GM12878 (cell line): ENCODE data around the gene YTHDF2. TPM values are rescaled to one million over a fixed set of nuclear protein-coding genes. Genes with fewer than 3 reads are reported as not detected.

ENCODE experiments used
- ATAC-seq: fragments of 200-7000 bp; cut with Tn5 transposase; 3 replicates; pipeline ENCODE4 v1.9.1; 2020; ENCODE audit warnings: mild to moderate bottlenecking, moderate library complexity
- Bru-seq: library from RNA; stranded (reverse); fragments of 400-500 nt; gene quantifications from one replicate; lab custom pipeline; 2021; lab: Mats Ljungman, UMichigan
- BruChase-seq, 2 experiments: library from RNA; stranded (reverse); fragments of 400-500 nt; gene quantifications; one replicate each; lab custom pipeline; 2021; lab: Mats Ljungman, UMichigan
- BruUV-seq: library from RNA; stranded (reverse); fragments of 400-500 nt; replicated peaks from 2 replicates; lab custom pipeline; 2021; lab: Mats Ljungman, UMichigan
- CTCF ChIA-PET: fragments of 300-600 bp; sonication (Branson Sonifier 250); formaldehyde crosslinking; extraction: SDS; loops from one replicate; lab custom pipeline; 2021; ENCODE audit warnings: inconsistent platforms; lab: Yijun Ruan, JAX
- POLR2A ChIA-PET: fragments of 350-600 bp; formaldehyde crosslinking; extraction: SDS; loops from one replicate; lab custom pipeline; 2021; ENCODE audit warnings: inconsistent platforms; lab: Charles Lee
- RAD21 ChIA-PET: fragments of 300-600 bp; sonication (Branson Sonifier 250); formaldehyde crosslinking; loops from one replicate; lab custom pipeline; 2023; ENCODE audit warnings: antibody characterized with exemption; ENCODE audit not compliant: unreplicated experiment; lab: Charles Lee
- SMC1A ChIA-PET: fragments of 300-600 bp; sonication (Branson Sonifier 250); formaldehyde crosslinking; loops from one replicate; lab custom pipeline; 2023; ENCODE audit not compliant: unreplicated experiment, uncharacterized antibody; lab: Charles Lee
- DNase-seq: peaks from one replicate; pipeline ENCODE4 v3.0.0-alpha.2; 2011; ENCODE audit warnings: low read depth, low spot score
- FAIRE-seq: peaks from 3 replicates; lab custom pipeline; 2011; peaks lifted over from hg19 to GRCh38; lab: Jason Lieb, UNC
- H2AFZ ChIP-seq: 2 replicates; pipeline ENCODE4 v1.6.0; 2011; ENCODE audit warnings: low read depth, low read length, control low read depth; ENCODE audit not compliant: control insufficient read depth
- H3K27ac ChIP-seq: 2 replicates; pipeline ENCODE4 v1.5.1; 2011; ENCODE audit warnings: control low read depth; ENCODE audit not compliant: control insufficient read depth, insufficient read depth
- H3K27me3 ChIP-seq, 2 experiments: replicated peaks in 1 of 2; 2 replicates each; pipeline versions ENCODE4 v1.6.0 to v1.6.1; 2011; ENCODE audit warnings: low read length in 1 of 2; ENCODE audit not compliant: control insufficient read depth in 2 of 2, insufficient read depth in 2 of 2
- H3K36me3 ChIP-seq, 2 experiments: 2 replicates each; pipeline ENCODE4 v1.5.1; 2011; ENCODE audit warnings: low read length in 1 of 2; ENCODE audit not compliant: control insufficient read depth in 2 of 2, insufficient read depth in 2 of 2
- H3K4me1 ChIP-seq: 2 replicates; pipeline ENCODE4 v1.6.1; 2011; ENCODE audit warnings: mild to moderate bottlenecking, low read length, moderate library complexity, mixed read lengths; ENCODE audit not compliant: control insufficient read depth, insufficient read depth
- H3K4me2 ChIP-seq: 2 replicates; pipeline ENCODE4 v1.6.0; 2011; ENCODE audit warnings: control low read depth; ENCODE audit not compliant: control insufficient read depth, insufficient read depth
- H3K4me3 ChIP-seq: fragments of 200-600 bp; sonication (generic); 2 replicates; pipeline ENCODE4 v1.5.1; 2016
- H3K79me2 ChIP-seq: 2 replicates; pipeline ENCODE4 v1.6.0; 2011; ENCODE audit warnings: low read length; ENCODE audit not compliant: control insufficient read depth, insufficient read depth
- H3K9ac ChIP-seq: 2 replicates; pipeline ENCODE4 v1.8.0; 2011; ENCODE audit warnings: low read length, control low read depth, mixed read lengths; ENCODE audit not compliant: control insufficient read depth, insufficient read depth
- H3K9me3 ChIP-seq: replicated peaks from 3 replicates; pipeline ENCODE4 v1.5.1; 2011; ENCODE audit warnings: mild to moderate bottlenecking, low read length; ENCODE audit not compliant: control insufficient read depth, insufficient read depth
- H4K20me1 ChIP-seq: 2 replicates; pipeline ENCODE4 v1.6.0; 2011; ENCODE audit not compliant: control insufficient read depth, insufficient read depth
- BCLAF1 ChIP-seq: fragments of 450-650 bp; IDR thresholded peaks from 2 replicates; pipeline ENCODE4 v1.6.1; 2017; ENCODE audit warnings: antibody characterized with exemption, mild to moderate bottlenecking, moderate library complexity
- BMI1 ChIP-seq: fragments of 450-650 bp; IDR thresholded peaks from 2 replicates; pipeline ENCODE4 v1.6.1; 2016; ENCODE audit warnings: mild to moderate bottlenecking, moderate library complexity, borderline replicate concordance
- CREB1 ChIP-seq: IDR thresholded peaks from 2 replicates; pipeline ENCODE4 v1.6.1; 2012; ENCODE audit warnings: low read depth, mild to moderate bottlenecking, inconsistent platforms
- E4F1 ChIP-seq: fragments of 450-650 bp; IDR thresholded peaks from 2 replicates; pipeline ENCODE4 v1.6.1; 2018; ENCODE audit warnings: borderline replicate concordance, mild to moderate bottlenecking; ENCODE audit not compliant: partially characterized antibody
- POLR2A ChIP-seq: IDR thresholded peaks from 2 replicates; pipeline ENCODE4 v1.6.1; 2011; ENCODE audit warnings: low read depth, mild to moderate bottlenecking, low read length
- SMAD1 ChIP-seq: fragments of 450-650 bp; IDR thresholded peaks from 2 replicates; pipeline ENCODE4 v1.6.1; 2018; ENCODE audit warnings: mild to moderate bottlenecking, low read depth; ENCODE audit not compliant: partially characterized antibody
- WGBS: methylation state at CpG from one replicate; pipeline ENCODE4 v1.1.6; 2016; ENCODE audit warnings: low lambda C conversion rate; ENCODE audit not compliant: insufficient replicate concordance, insufficient coverage; ENCODE audit errors: missing lambda C conversion rate; 5-methylcytosine and 5-hydroxymethylcytosine counted together
- in situ Hi-C: fragments of 300-500 bp; cut with MboI; formaldehyde crosslinking; loops from 9 replicates; pipeline ENCODE4 v1.14.3; 2018; ENCODE audit warnings: mixed read lengths
- intact Hi-C: fragments of 100-400 bp; cut with micrococcal nuclease; formaldehyde crosslinking; loops from one replicate; pipeline ENCODE4 v1.14.2; 2022; ENCODE audit not compliant: unreplicated experiment
- long read RNA-seq, 2 experiments: library from polyadenylated mRNA; unstranded; transcript quantifications; one replicate each; pipeline ENCODE4 v2.0.0, GENCODE V29; 2019 to 2020
- polyA minus RNA-seq, 3 experiments: library from RNA; depleted of rRNA, polyadenylated mRNA; stranded (reverse); fragments of >200 nt; gene quantifications; 2 replicates each; pipeline ENCODE4 v1.2.3, GENCODE V29; 2011
- polyA plus RNA-seq, 11 experiments: library from polyadenylated mRNA; depleted of rRNA in 4 of 11; unstranded in 6 of 11; stranded (reverse) in 5 of 11; fragments of >200 nt; fragmentation: Nextera tagmentation in 4 of 11; fragmentation: Illumina TruSeq in 1 of 11; extraction: Ambion mirVana in 4 of 11; extraction: Trizol in 1 of 11; gene quantifications; 1 replicate in 1 of 11; 2 replicates in 10 of 11; pipeline versions ENCODE4 v1.2.1 to v1.2.3, GENCODE V29; 2011 to 2016; ENCODE audit warnings: inconsistent platforms in 2 of 11, missing spikeins in 2 of 11, low read depth in 1 of 11
- total RNA-seq, 4 experiments: library from RNA; depleted of rRNA in 3 of 4; stranded (reverse); fragments of >200 nt in 3 of 4; fragmentation: Illumina TruSeq in 1 of 4; extraction: Trizol in 1 of 4; gene quantifications; 2 replicates each; pipeline versions ENCODE4 v1.2.1 to v1.2.3, GENCODE V29; 2013 to 2021

The YTHDF2 gene
- 57.0 and 59.0 TPM in 2 replicates for total RNA-seq (2013; cell fraction: nucleolus; rRNA removed)
- total RNA-seq (2014; rRNA removed): 56.9 and 57.8 TPM in 2 replicates
- 61.8 and 64.1 TPM in 2 replicates for total RNA-seq (2014; rRNA removed; fragmentation: Illumina TruSeq; extraction: Trizol)
- 83.6 and 84.2 TPM in 2 replicates for total RNA-seq (2021)
- polyA plus RNA-seq (2011; ENCODE audit: low read depth): 47.4 TPM
- polyA plus RNA-seq (2011; rRNA removed): 59.2 and 69.8 TPM in 2 replicates
- polyA plus RNA-seq (2011; cell fraction: cytosol; rRNA removed): 44.2 and 49.9 TPM in 2 replicates
- polyA plus RNA-seq (2011; cell fraction: nucleus; rRNA removed): 43.3 and 45.8 TPM in 2 replicates
- polyA plus RNA-seq (2012): 49.3 and 52.2 TPM in 2 replicates
- polyA plus RNA-seq (2014; fragmentation: Illumina TruSeq; extraction: Trizol): 72.2 and 73.0 TPM in 2 replicates
- polyA plus RNA-seq (2014; fragmentation: Nextera tagmentation; extraction: Ambion mirVana): 10 to 100 TPM; 42.4 to 44.0 TPM
- 53.4 and 54.1 TPM in 2 replicates for polyA plus RNA-seq (2014; rRNA removed)
- 100 to 1,000 TPM; 113 to 121 TPM for polyA plus RNA-seq (2016; fragmentation: Nextera tagmentation; extraction: Ambion mirVana)
- 82.5 and 97.4 TPM in 2 replicates for polyA minus RNA-seq (2011; rRNA and poly(A)+ RNA removed)
- 29.4 and 39.2 TPM in 2 replicates for polyA minus RNA-seq (2011; cell fraction: cytosol; rRNA and poly(A)+ RNA removed)
- polyA minus RNA-seq (2011; cell fraction: nucleus; rRNA and poly(A)+ RNA removed): 25.4 and 45.1 TPM in 2 replicates
- Bru-seq, nascent RNA: percentile 92 among the genes with signal in this experiment
- percentile 92 among the genes with signal in this experiment for BruChase-seq, experiment 1, labeled RNA remaining after a 6-hour chase
- BruChase-seq, experiment 2, labeled RNA remaining after a 2-hour chase: percentile 96 among the genes with signal in this experiment
- long read RNA-seq, experiment 1, transcript YTHDF2-201 (5 exons, 2,925 nt): major isoform, 120 of 136 reads
- long read RNA-seq, experiment 1, partial matches to known transcripts: 6 of 136 reads
- long read RNA-seq, experiment 1, other reads (novel, unspliced or antisense): 10 of 136 reads
- long read RNA-seq, experiment 2, transcript YTHDF2-201 (5 exons, 2,925 nt): major isoform, 1,013 of 1,113 reads
- long read RNA-seq, experiment 2, partial matches to known transcripts: 41 of 1,113 reads
- long read RNA-seq, experiment 2, other reads (novel, unspliced or antisense): 54 of 1,113 reads

- FAIRE-seq (peak; percentile 83), DNase-seq (peak; percentile 78), ATAC-seq (peak; percentile 95)
- H3K4me3 ChIP-seq: peak within 1 kb of the TSS; percentile 100
- RAD21 ChIA-PET: interaction anchor here (1.0 to 2.5 kb wide), 10 partner anchors 9 to 155 kb away, joined by 3 to 20 read pairs (median 4); partner anchors contain the start of genes RNU11 and TAF12
- no peaks in the 10 kb centered on the region for H3K27me3 ChIP-seq
- no TSS peak for BruUV-seq
- in situ Hi-C loops: no loop called here
- H3K9ac ChIP-seq: peak within 1 kb of the TSS; percentile 98
- peaks cover 0 to 17% of the 10 kb centered on the region in 2 experiments; a peak in 2 of 4 replicates for H3K36me3 ChIP-seq
- no peaks in the 10 kb centered on the region for H3K9me3 ChIP-seq
- peak within 1 kb of the TSS; percentile 94 for H3K4me2 ChIP-seq
- intact Hi-C loops: loop anchor here (1.0 to 5.0 kb wide), 4 partner anchors 67 to 446 kb away; partner anchors contain the start of gene RNU11
- CTCF ChIA-PET: interaction anchor here (0.6 to 2.4 kb wide), 22 partner anchors 9 to 492 kb away, joined by 3 to 18 read pairs (median 6); partner anchors contain the start of genes GMEB1, RNU11 and TAF12
- H3K4me1 ChIP-seq: peaks cover 7% of the 10 kb centered on the region; the same call in 1 of the 2 replicates
- SMC1A ChIA-PET: interaction anchor here (0.6 to 2.1 kb wide), 19 partner anchors 11 to 444 kb away, joined by 3 to 17 read pairs (median 4); partner anchors contain the start of genes GMEB1 and TAF12
- no peaks in the 10 kb centered on the region for H4K20me1 ChIP-seq
- POLR2A ChIA-PET: interaction anchor here (0.5 to 2.8 kb wide), 20 partner anchors 9 to 1950 kb away, joined by 3 to 24 read pairs (median 5); partner anchors contain the start of genes GMEB1, RNU11, SRSF4 and TAF12
- peaks cover 46% of the 10 kb centered on the region for H3K79me2 ChIP-seq
- H3K27ac ChIP-seq: peak within 1 kb of the TSS; percentile 92
- H2AFZ ChIP-seq: peak within 1 kb of the TSS; percentile 98
- WGBS: 1% methylated on average over 90 of the region's 92 CpGs
- TF ChIP-seq POLR2A (peak; percentile 94), SMAD1 (peak; percentile 68), BCLAF1 (no peak), BMI1 (no peak), CREB1 (peak; percentile 85), E4F1 (peak; percentile 46)
These were observed at the start of gene YTHDF2 for GRCh38 chr1:28736450-28737306. YTHDF2 (plus strand) TSS chr1:28736940; CDS start chr1:28737121, 181 bp downstream.
